RWPE2 (cell line): ENCODE results near the gene JAK1.
"Not testable (repeated sequence)": the region's sequence is repeated elsewhere in the genome, so short reads cannot be mapped to it uniquely, and the experiment has no call there.

Source experiments
- ATAC-seq: fragments of 200-7000 bp; cut with Tn5 transposase; 3 replicates; pipeline ENCODE4 v1.9.1; 2021; ENCODE audit warnings: low read depth
- DNase-seq: peaks from one replicate; pipeline ENCODE4 v3.0.0-alpha.2; 2020; ENCODE audit warnings: low spot score
- H3K27ac ChIP-seq: fragments of 450-650 bp; 2 replicates; pipeline ENCODE4 v1.5.1; 2017; ENCODE audit warnings: mild to moderate bottlenecking; ENCODE audit not compliant: poor library complexity, severe bottlenecking
- H3K27me3 ChIP-seq: fragments of 250-450 bp; sonication (Bioruptor Pico); 2 replicates; pipeline ENCODE4 v1.5.1; 2021; ENCODE audit warnings: mild to moderate bottlenecking, moderate library complexity; ENCODE audit not compliant: insufficient read depth, poor library complexity, severe bottlenecking
- H3K36me3 ChIP-seq: fragments of 250-450 bp; sonication (Bioruptor Pico); 2 replicates; pipeline ENCODE4 v1.5.1; 2020; ENCODE audit warnings: low read depth, mild to moderate bottlenecking, moderate library complexity
- H3K4me1 ChIP-seq: fragments of 250-450 bp; sonication (Bioruptor Pico); 2 replicates; pipeline ENCODE4 v1.5.1; 2021; ENCODE audit warnings: mild to moderate bottlenecking, moderate library complexity; ENCODE audit not compliant: insufficient read depth, poor library complexity, severe bottlenecking
- H3K4me3 ChIP-seq: fragments of 250-450 bp; sonication (Bioruptor Pico); 2 replicates; pipeline ENCODE4 v1.5.1; 2021; ENCODE audit warnings: mild to moderate bottlenecking, moderate library complexity; ENCODE audit not compliant: severe bottlenecking
- H3K9me3 ChIP-seq: fragments of 250-450 bp; sonication (Bioruptor Pico); 2 replicates; pipeline ENCODE4 v1.5.1; 2021; ENCODE audit warnings: mild to moderate bottlenecking, moderate library complexity; ENCODE audit not compliant: severe bottlenecking
- CTCF ChIP-seq: fragments of 450-650 bp; IDR thresholded peaks from one replicate; pipeline ENCODE4 v1.5.1; 2017; ENCODE audit warnings: mild to moderate bottlenecking, moderate library complexity; ENCODE audit not compliant: poor library complexity, severe bottlenecking

The JAK1 gene

DNA sequence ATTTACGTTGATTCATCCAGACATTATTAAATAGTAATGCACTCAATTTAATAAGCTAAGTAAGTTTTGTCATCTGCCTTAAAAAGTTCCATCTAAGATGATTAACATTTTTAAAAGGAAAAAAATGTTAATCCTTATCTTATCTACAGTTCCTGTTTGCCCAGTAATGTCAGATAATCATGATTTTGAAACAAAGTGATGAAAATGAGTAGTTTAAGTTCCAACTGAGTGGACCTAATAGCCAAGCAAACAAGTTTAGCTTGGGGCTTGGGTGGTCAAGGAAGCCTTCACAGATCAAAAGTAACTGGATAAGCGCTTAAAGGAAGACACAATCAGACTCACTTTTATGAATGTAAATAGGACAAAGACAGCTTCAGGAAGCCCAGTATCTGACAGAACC lies 40.5 kb upstream of the JAK1 start:
- ATAC-seq = no peak

GRCh38 chr1:65003316-65003664 lies 36.9 kb upstream of the JAK1 start:
- no peak for ATAC-seq
- DNase-seq = no peak
- Histone ChIP-seq H3K4me3 (peak overlapping the region; percentile 71), H3K9me3 (no peaks in the 10 kb centered on the region), H3K27ac (no peak overlapping the region), H3K4me1 (peaks cover 5% of the 10 kb centered on the region), H3K36me3 (no peaks in the 10 kb centered on the region), H3K27me3 (peaks cover 10% of the 10 kb centered on the region)
- no peak for TF ChIP-seq CTCF

More for the DNA sequence above, 40.5 kb upstream of the JAK1 start:
- no peaks in the 10 kb centered on the region for H3K9me3 ChIP-seq
- no peak overlapping the region for H3K27ac ChIP-seq
- H3K36me3 ChIP-seq = no peaks in the 10 kb centered on the region
- peaks cover 10% of the 10 kb centered on the region for H3K27me3 ChIP-seq
- H3K4me3 ChIP-seq = no peak overlapping the region
- no peak for DNase-seq
- TF ChIP-seq CTCF = no peak
- peaks cover 5% of the 10 kb centered on the region for H3K4me1 ChIP-seq

GRCh38 chr1:65002508-65003315 lies 36.4 kb upstream of the JAK1 start:
- Histone ChIP-seq H3K27me3 (peaks cover 10% of the 10 kb centered on the region), H3K4me1 (peaks cover 5% of the 10 kb centered on the region), H3K36me3 (no peaks in the 10 kb centered on the region), H3K4me3 (peak overlapping the region; percentile 71), H3K27ac (no peak overlapping the region), H3K9me3 (no peaks in the 10 kb centered on the region)
- ATAC-seq (peak; percentile 99), DNase-seq (peak; percentile 71)
- no peak for TF ChIP-seq CTCF

DNA sequence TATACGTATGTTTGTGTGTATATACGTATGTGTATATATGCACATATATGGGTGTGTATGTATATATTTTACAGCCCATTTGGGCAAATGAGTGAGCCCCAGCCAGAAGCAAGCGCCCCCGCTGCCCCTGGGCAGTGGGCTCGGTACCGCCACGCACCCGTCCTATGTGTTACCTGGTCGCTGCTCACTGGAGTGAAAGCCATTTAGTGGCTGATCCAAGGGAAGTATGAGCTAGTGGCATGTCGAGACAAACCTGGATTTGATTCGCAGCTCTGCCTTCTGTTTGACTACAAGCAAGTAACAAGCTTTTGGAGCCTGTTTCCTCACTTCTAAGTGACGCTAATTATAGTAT lies 35.8 kb upstream of the JAK1 start:
- DNase-seq (no peak), ATAC-seq (peak; percentile 21)
- H3K36me3 ChIP-seq = no peaks in the 10 kb centered on the region
- no peak overlapping the region for H3K27ac ChIP-seq
- peaks cover 10% of the 10 kb centered on the region for H3K27me3 ChIP-seq
- H3K4me1 ChIP-seq = peaks cover 5% of the 10 kb centered on the region
- H3K4me3 ChIP-seq = peak overlapping the region; percentile 71
- H3K9me3 ChIP-seq = no peaks in the 10 kb centered on the region
- TF ChIP-seq CTCF = no peak

- DNase-seq (no peak), ATAC-seq (no peak)
- Histone ChIP-seq H3K36me3 (no peaks in the 10 kb centered on the region), H3K27ac (no peak overlapping the region), H3K27me3 (peaks cover 10% of the 10 kb centered on the region), H3K9me3 (no peaks in the 10 kb centered on the region), H3K4me1 (peaks cover 5% of the 10 kb centered on the region), H3K4me3 (no peak overlapping the region)
- TF ChIP-seq CTCF = no peak
These were observed 35.0 kb upstream of the JAK1 start for GRCh38 chr1:65001231-65001792.

GRCh38 chr1:64998425-64998948 lies 32.1 kb upstream of the JAK1 start:
- H3K9me3 ChIP-seq, H3K27me3 ChIP-seq, DNase-seq, H3K36me3 ChIP-seq, H3K27ac ChIP-seq, H3K4me1 ChIP-seq, ATAC-seq, H3K4me3 ChIP-seq: not testable (repeated sequence)
